ENCODE measurements around the gene LGALS14.

The LGALS14 gene

GRCh38 chr19:39696387-39696786, 7.9 kb upstream of the LGALS14 start (continued):
- TF ChIP-seq ZNF280C (tag by site-specific recombination; IDR thresholded peaks at IDR 0.05): no peak
- TF ChIP-seq ZNF658 (tag by site-specific recombination; IDR thresholded peaks at IDR 0.05): no peak
- TF ChIP-seq ZFP3 (tag by site-specific recombination; IDR thresholded peaks at IDR 0.05; ENCODE audit: low read depth): no peak
- no peak for TF ChIP-seq ZNF792 (tag by site-specific recombination; IDR thresholded peaks at IDR 0.05)
- no peak for TF ChIP-seq OSR2 (tag by site-specific recombination; IDR thresholded peaks at IDR 0.05)
- TF ChIP-seq ZNF747 (tag by site-specific recombination; IDR thresholded peaks at IDR 0.05): no peak
- no peak for TF ChIP-seq GLIS2 (tag by site-specific recombination; IDR thresholded peaks at IDR 0.05)
- no peak for TF ChIP-seq ZNF274 (IDR thresholded peaks at IDR 0.05; ENCODE audit: low read length)
- TF ChIP-seq ZNF274 (tag by site-specific recombination; IDR thresholded peaks at IDR 0.05; ENCODE audit: borderline replicate concordance): no peak
- peak; percentile 79; the same call in 1 of the 2 replicates for TF ChIP-seq ZFP37 (tag by site-specific recombination; IDR thresholded peaks at IDR 0.05)
- TF ChIP-seq ZNF140 (tag by site-specific recombination; IDR thresholded peaks at IDR 0.05): no peak
- TF ChIP-seq ZNF366 (tag by site-specific recombination; conservative IDR thresholded peaks at IDR 0.05): peak; percentile 76
- TF ChIP-seq ZNF302 (tag by site-specific recombination; IDR thresholded peaks at IDR 0.05; ENCODE audit: low read depth): no peak
- TF ChIP-seq HOXD13 (CRISPR knock-in tag; IDR thresholded peaks at IDR 0.05; ENCODE audit: borderline replicate concordance): no peak
- no peak for TF ChIP-seq ZBTB7A (tag by site-specific recombination; IDR thresholded peaks at IDR 0.05; ENCODE audit: low read depth)
- TF ChIP-seq ZNF169 (tag by site-specific recombination; IDR thresholded peaks at IDR 0.05): no peak
- no peak for TF ChIP-seq ZSCAN18 (tag by site-specific recombination; IDR thresholded peaks at IDR 0.05)
- no peak for TF ChIP-seq OVOL3 (tag by site-specific recombination; IDR thresholded peaks at IDR 0.05)
- TF ChIP-seq ZNF555 (tag by site-specific recombination; conservative IDR thresholded peaks at IDR 0.05): 0 out of 2 replicates have a peak, but pooled peaks have one; percentile 8
- TF ChIP-seq ZNF548 (tag by site-specific recombination; IDR thresholded peaks at IDR 0.05): no peak
- TF ChIP-seq ZNF433 (tag by site-specific recombination; IDR thresholded peaks at IDR 0.05; ENCODE audit: low read depth): no peak
- TF ChIP-seq ZNF558 (tag by site-specific recombination; IDR thresholded peaks at IDR 0.05): no peak
- TF ChIP-seq HIC1 (tag by site-specific recombination; IDR thresholded peaks at IDR 0.05): peak; percentile 64; the same call in 1 of the 2 replicates
- no peak for TF ChIP-seq ZNF701 (tag by site-specific recombination; IDR thresholded peaks at IDR 0.05)
- TF ChIP-seq ZNF660 (tag by site-specific recombination; IDR thresholded peaks at IDR 0.05): peak; percentile 82; the same call in 1 of the 2 replicates
- no peak for TF ChIP-seq ZNF24 (tag by site-specific recombination; IDR thresholded peaks at IDR 0.05)

Data from HEK293 (cell line).